ENCODE measurements around the gene HAUS8. TPM values are rescaled to one million over a fixed set of nuclear protein-coding genes. Genes with fewer than 3 reads are reported as not detected.

Gene HAUS8
- total RNA-seq, 1 donor from 2014 or later, result 4.5 TPM

Other genes with a start within 250 kb of the HAUS8 start
- gene SIN3B, start 246.1 kb downstream of the HAUS8 start, total RNA-seq, result 47.8 TPM
- 0.49 TPM for gene F2RL3, start 186.5 kb downstream of the HAUS8 start, total RNA-seq
- 4.0 TPM for gene CPAMD8, start 48.6 kb downstream of the HAUS8 start, total RNA-seq
- 27.5 TPM for gene MYO9B, start 325 bp upstream of the HAUS8 start, total RNA-seq
- 13.2 TPM for gene USE1, start 139.9 kb upstream of the HAUS8 start, total RNA-seq
- gene OCEL1, start 150.8 kb upstream of the HAUS8 start, total RNA-seq, result 3.7 TPM
- gene NR2F6, start 170.5 kb upstream of the HAUS8 start, total RNA-seq, result 14.4 TPM
- gene USHBP1, start 189.3 kb upstream of the HAUS8 start, total RNA-seq, result 2.0 TPM
- 43.6 TPM for gene BABAM1, start 192.0 kb upstream of the HAUS8 start, total RNA-seq
- gene ANKLE1, start 206.4 kb upstream of the HAUS8 start, total RNA-seq, result 0.49 TPM
- 5.7 TPM for gene ABHD8, start 228.0 kb upstream of the HAUS8 start, total RNA-seq
- gene MRPL34, start 230.4 kb upstream of the HAUS8 start, total RNA-seq, result 20.3 TPM
- gene DDA1, start 234.1 kb upstream of the HAUS8 start, total RNA-seq, result 7.9 TPM

Measured in skin of body (tissue), 1 donor.